OCI-LY1 (cell line): ENCODE data around the gene EXPH5.

Experiments used
- H2AFZ ChIP-seq: fragments of 200-600 bp; sonication (generic), shearing (Covaris generic); 2 replicates; pipeline ENCODE4 v1.6.0; 2014; ENCODE audit warnings: antibody characterized with exemption, mild to moderate bottlenecking, low read length
- H3F3A ChIP-seq: fragments of 200-600 bp; sonication (generic), shearing (Covaris generic); 2 replicates; pipeline ENCODE4 v1.6.0; 2014; ENCODE audit warnings: mild to moderate bottlenecking, antibody characterized with exemption, low read length, moderate library complexity; ENCODE audit not compliant: insufficient read depth
- H3K27ac ChIP-seq: fragments of 200-600 bp; sonication (generic); 2 replicates; pipeline ENCODE4 v1.5.1; 2014; ENCODE audit warnings: low read length, mixed run types, mild to moderate bottlenecking, low read depth; ENCODE audit not compliant: poor library complexity, severe bottlenecking
- H3K27me3 ChIP-seq: fragments of 200-600 bp; sonication (generic); 2 replicates; pipeline ENCODE4 v1.6.0; 2014; ENCODE audit warnings: antibody characterized with exemption, mild to moderate bottlenecking, low read length, moderate library complexity; ENCODE audit not compliant: insufficient read depth
- H3K36me3 ChIP-seq: fragments of 200-600 bp; sonication (generic); 2 replicates; pipeline ENCODE4 v1.6.1; 2014; ENCODE audit warnings: mild to moderate bottlenecking, antibody characterized with exemption, low read length, moderate library complexity, mixed read lengths; ENCODE audit not compliant: insufficient read depth
- H3K4me1 ChIP-seq: fragments of 200-600 bp; sonication (generic); 2 replicates; pipeline ENCODE4 v1.5.1; 2014; ENCODE audit warnings: mild to moderate bottlenecking, low read length, moderate library complexity; ENCODE audit not compliant: insufficient read depth, severe bottlenecking
- H3K4me2 ChIP-seq: fragments of 200-600 bp; sonication (generic), shearing (Covaris generic); 2 replicates; pipeline ENCODE4 v1.6.1; 2014; ENCODE audit warnings: low read length
- H3K4me3 ChIP-seq: fragments of 200-600 bp; sonication (generic); 2 replicates; pipeline ENCODE4 v1.5.1; 2014; ENCODE audit warnings: low read length, low read depth, mild to moderate bottlenecking, mixed read lengths; ENCODE audit not compliant: poor library complexity, severe bottlenecking
- H3K79me2 ChIP-seq: fragments of 200-600 bp; shearing (Covaris generic); 2 replicates; pipeline ENCODE4 v1.6.1; 2016; ENCODE audit warnings: mixed run types, low read length, mixed read lengths; ENCODE audit not compliant: insufficient read depth
- H3K9ac ChIP-seq: fragments of 200-600 bp; sonication (generic), shearing (Covaris generic); 2 replicates; pipeline ENCODE4 v1.6.1; 2014; ENCODE audit warnings: mild to moderate bottlenecking, low read length, mixed read lengths
- H3K9me2 ChIP-seq: fragments of 200-600 bp; sonication (generic), shearing (Covaris generic); 2 replicates; pipeline ENCODE4 v1.6.1; 2014; ENCODE audit warnings: low read depth, mild to moderate bottlenecking, low read length, mixed read lengths
- H3K9me3 ChIP-seq: fragments of 200-600 bp; shearing (Covaris generic); 2 replicates; pipeline ENCODE4 v1.6.1; 2014; ENCODE audit warnings: low read length, mixed read lengths
- H4K20me1 ChIP-seq: fragments of 200-600 bp; sonication (generic), shearing (Covaris generic); 2 replicates; pipeline ENCODE4 v1.6.0; 2016; ENCODE audit warnings: mild to moderate bottlenecking, low read length; ENCODE audit not compliant: insufficient read depth
- EZH2 ChIP-seq: fragments of 200-600 bp; sonication (generic), shearing (Covaris generic); IDR thresholded peaks from 2 replicates; pipeline ENCODE4 v1.8.0; 2017; ENCODE audit warnings: borderline replicate concordance, mixed run types, mild to moderate bottlenecking, antibody characterized with exemption, low read length, moderate library complexity, mixed read lengths
- TF ChIP-seq, protein P1 (sequence below): fragments of 200-600 bp; sonication (generic), shearing (Covaris generic); IDR thresholded peaks from 2 replicates; pipeline ENCODE4 v1.5.1; 2017; ENCODE audit warnings: mild to moderate bottlenecking, antibody characterized with exemption, low read length, moderate library complexity, mixed read lengths

Gene EXPH5

DNA sequence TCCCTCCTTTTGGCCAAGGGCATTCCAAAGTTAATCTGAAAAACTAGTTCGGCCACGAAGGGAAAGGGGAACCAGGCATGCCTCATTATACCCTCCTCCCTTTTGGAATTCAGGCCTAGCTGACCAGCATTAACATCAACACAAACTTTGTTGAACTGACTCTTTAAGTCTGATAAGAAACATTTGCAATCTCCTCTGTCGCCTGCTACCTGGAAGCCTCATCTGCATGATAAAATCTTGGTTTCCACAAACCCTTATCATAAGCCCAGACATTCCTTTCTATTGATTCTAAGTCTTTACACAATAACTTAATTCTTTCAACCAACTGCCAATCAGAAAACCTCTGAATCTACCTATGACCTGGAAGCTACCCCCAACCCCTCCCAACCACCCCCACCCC, 106.7 kb downstream of the EXPH5 start:
- Histone ChIP-seq H4K20me1 (no peaks in the 10 kb centered on the region), H3K4me1 (no peaks in the 10 kb centered on the region), H3F3A (no peaks in the 10 kb centered on the region), H3K4me3 (no peak overlapping the region), H3K9ac (no peak overlapping the region), H3K79me2 (no peaks in the 10 kb centered on the region), H3K9me2 (no peaks in the 10 kb centered on the region), H3K27ac (no peak overlapping the region), H3K27me3 (peaks cover 3% of the 10 kb centered on the region; the same call in 1 of the 2 replicates), H3K9me3 (no peaks in the 10 kb centered on the region), H3K4me2 (no peak overlapping the region), H3K36me3 (no peaks in the 10 kb centered on the region), H2AFZ (no peak overlapping the region)
- TF ChIP-seq, protein P1, sequence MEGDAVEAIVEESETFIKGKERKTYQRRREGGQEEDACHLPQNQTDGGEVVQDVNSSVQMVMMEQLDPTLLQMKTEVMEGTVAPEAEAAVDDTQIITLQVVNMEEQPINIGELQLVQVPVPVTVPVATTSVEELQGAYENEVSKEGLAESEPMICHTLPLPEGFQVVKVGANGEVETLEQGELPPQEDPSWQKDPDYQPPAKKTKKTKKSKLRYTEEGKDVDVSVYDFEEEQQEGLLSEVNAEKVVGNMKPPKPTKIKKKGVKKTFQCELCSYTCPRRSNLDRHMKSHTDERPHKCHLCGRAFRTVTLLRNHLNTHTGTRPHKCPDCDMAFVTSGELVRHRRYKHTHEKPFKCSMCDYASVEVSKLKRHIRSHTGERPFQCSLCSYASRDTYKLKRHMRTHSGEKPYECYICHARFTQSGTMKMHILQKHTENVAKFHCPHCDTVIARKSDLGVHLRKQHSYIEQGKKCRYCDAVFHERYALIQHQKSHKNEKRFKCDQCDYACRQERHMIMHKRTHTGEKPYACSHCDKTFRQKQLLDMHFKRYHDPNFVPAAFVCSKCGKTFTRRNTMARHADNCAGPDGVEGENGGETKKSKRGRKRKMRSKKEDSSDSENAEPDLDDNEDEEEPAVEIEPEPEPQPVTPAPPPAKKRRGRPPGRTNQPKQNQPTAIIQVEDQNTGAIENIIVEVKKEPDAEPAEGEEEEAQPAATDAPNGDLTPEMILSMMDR = no peak
- TF ChIP-seq EZH2 = no peak

- Histone ChIP-seq H3K4me3 (no peak overlapping the region), H2AFZ (no peak overlapping the region), H4K20me1 (no peaks in the 10 kb centered on the region), H3K36me3 (no peaks in the 10 kb centered on the region), H3K4me2 (no peak overlapping the region), H3K9me2 (no peaks in the 10 kb centered on the region), H3K27me3 (peaks cover 3% of the 10 kb centered on the region; the same call in 1 of the 2 replicates), H3K9ac (no peak overlapping the region), H3K4me1 (no peaks in the 10 kb centered on the region), H3F3A (no peaks in the 10 kb centered on the region), H3K9me3 (no peaks in the 10 kb centered on the region), H3K27ac (no peak overlapping the region), H3K79me2 (no peaks in the 10 kb centered on the region)
- no peak for TF ChIP-seq EZH2
- TF ChIP-seq, protein P1 = no peak
Measured at GRCh38 chr11:108486331-108486730, 107.2 kb downstream of the EXPH5 start.

- no peak for TF ChIP-seq EZH2
- TF ChIP-seq, protein P1 = no peak
- Histone ChIP-seq H3K27me3 (no peaks in the 10 kb centered on the region), H2AFZ (no peak overlapping the region), H3K4me3 (no peak overlapping the region), H3K9me2 (no peaks in the 10 kb centered on the region), H3K4me1 (no peaks in the 10 kb centered on the region), H3K9ac (no peak overlapping the region), H3K9me3 (no peaks in the 10 kb centered on the region), H3K36me3 (no peaks in the 10 kb centered on the region), H3K79me2 (no peaks in the 10 kb centered on the region), H3F3A (no peaks in the 10 kb centered on the region), H3K4me2 (no peak overlapping the region), H4K20me1 (no peaks in the 10 kb centered on the region), H3K27ac (no peak overlapping the region)
Measured at GRCh38 chr11:108483163-108483562, 110.4 kb downstream of the EXPH5 start.
